ENCODE results near the gene HAGH.

HAGH gene

GRCh38 chr16:1792836-1793577 is 33.6 kb downstream of the HAGH start:
- DNase-seq (ENCODE audit: low spot score) = no peak
- H3K27ac ChIP-seq = no peak overlapping the region
- TF ChIP-seq CTCF (conservative IDR thresholded peaks at IDR 0.05; ENCODE audit: low read depth) = no peak
- ChIA-PET CTCF (interaction anchor here (0.6 kb wide), 1 partner anchor 476 kb away, joined by 3 read pairs; no protein-coding TSS in a partner anchor), POLR2A (ENCODE audit: low non-redundant PET) (no interaction called here)

- DNase-seq (ENCODE audit: low spot score) = no peak
- TF ChIP-seq CTCF (conservative IDR thresholded peaks at IDR 0.05; ENCODE audit: low read depth) = no peak
- H3K27ac ChIP-seq = 0 out of 2 replicates have a peak overlapping the region, but pooled peaks have one; percentile 5
- ChIA-PET POLR2A (ENCODE audit: low non-redundant PET) (interaction anchor here (0.9 kb wide), 1 partner anchor 9 kb away, joined by 3 read pairs; the partner anchor contains the start of genes NUBP2 and SPSB3), CTCF (interaction anchor here (0.6 to 0.8 kb wide), 2 partner anchors 475 to 1007 kb away, joined by 3 read pairs; no protein-coding TSS in a partner anchor)
These were observed 34.4 kb downstream of the HAGH start for GRCh38 chr16:1791943-1792812.

- no peak for TF ChIP-seq CTCF (conservative IDR thresholded peaks at IDR 0.05; ENCODE audit: low read depth)
- 0 out of 2 replicates have a peak overlapping the region, but pooled peaks have one; percentile 5 for H3K27ac ChIP-seq
- ChIA-PET CTCF (interaction anchor here (0.6 to 0.8 kb wide), 2 partner anchors 789 to 1006 kb away, joined by 3 read pairs; no protein-coding TSS in a partner anchor), POLR2A (ENCODE audit: low non-redundant PET) (interaction anchor here (0.9 kb wide), 1 partner anchor 9 kb away, joined by 3 read pairs; the partner anchor contains the start of genes NUBP2 and SPSB3)
- no peak for DNase-seq (ENCODE audit: low spot score)
These were observed 35.2 kb downstream of the HAGH start for GRCh38 chr16:1791256-1791942.

- H3K27ac ChIP-seq = 0 out of 2 replicates have a peak overlapping the region, but pooled peaks have one; percentile 5
- DNase-seq (ENCODE audit: low spot score) = no peak
- POLR2A ChIA-PET (ENCODE audit: low non-redundant PET) = no interaction called here
- CTCF ChIA-PET = interaction anchor here (0.8 kb wide), 1 partner anchor 1006 kb away, joined by 3 read pairs; no protein-coding TSS in a partner anchor
- no peak for TF ChIP-seq CTCF (conservative IDR thresholded peaks at IDR 0.05; ENCODE audit: low read depth)
These were observed 35.9 kb downstream of the HAGH start for GRCh38 chr16:1790611-1791255.

- POLR2A ChIA-PET (ENCODE audit: low non-redundant PET) = no interaction called here
- CTCF ChIA-PET = no interaction called here
- no peak for DNase-seq (ENCODE audit: low spot score)
- TF ChIP-seq CTCF (conservative IDR thresholded peaks at IDR 0.05; ENCODE audit: low read depth) = no peak
- H3K27ac ChIP-seq = no peak overlapping the region
These were observed 36.4 kb downstream of the HAGH start for GRCh38 chr16:1790261-1790610.
